Measurements from ENCODE around the gene ADAMTS16.

DNA sequence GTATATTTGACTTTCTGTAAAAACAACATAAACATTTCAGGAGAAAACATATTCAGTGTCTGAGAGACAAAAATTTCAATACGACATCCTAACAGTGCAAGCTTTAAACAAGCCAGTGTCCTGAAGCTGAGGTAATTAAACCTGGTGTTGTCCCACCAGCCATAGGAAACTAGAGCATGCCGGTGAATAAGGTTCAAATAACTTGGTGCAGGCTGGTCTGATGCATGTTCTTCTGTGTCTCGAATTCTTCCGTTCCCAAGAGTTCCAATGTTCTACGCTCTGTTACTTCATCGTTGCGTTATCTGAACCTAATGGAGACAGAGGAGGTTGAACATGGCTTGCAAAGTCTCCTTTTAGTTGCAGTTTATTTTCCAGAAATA is 48.9 kb downstream of the ADAMTS16 start:
- TF ChIP-seq ELF4 (IDR thresholded peaks at IDR 0.05) (no peak), ZNF384 (IDR thresholded peaks at IDR 0.05) (no peak), FOXM1 (IDR thresholded peaks at IDR 0.05; ENCODE audit: borderline replicate concordance) (no peak), TARDBP (IDR thresholded peaks at IDR 0.05) (no peak), CTBP1 (IDR thresholded peaks at IDR 0.05; ENCODE audit: borderline replicate concordance) (no peak), BHLHE40 (IDR thresholded peaks at IDR 0.05; ENCODE audit: borderline replicate concordance) (no peak), SP1 (IDR thresholded peaks at IDR 0.05) (no peak), FOXK2 (IDR thresholded peaks at IDR 0.05) (no peak), L3MBTL2 (conservative IDR thresholded peaks at IDR 0.05) (no peak), SUZ12 (IDR thresholded peaks at IDR 0.05) (no peak), ARNT (IDR thresholded peaks at IDR 0.05) (no peak)
